ENCODE measurements around the gene OR2V2. TPM values are rescaled to one million over a fixed set of nuclear protein-coding genes. Genes with fewer than 3 reads are reported as not detected.

Gene OR2V2
- total RNA-seq (2022; extraction: Qiagen RNA extraction): not detected in 5 replicates

GRCh38 chr5:181146927-181147636 lies at the start of gene OR2V2:
Gene OR2V2 (plus strand): TSS chr5:181147586. CDS start chr5:181154943, 7,357 bp downstream.

GRCh38 chr5:181130832-181131496 lies 16.4 kb upstream of the OR2V2 start, which contains the start of gene OR2V1:
Gene OR2V1 (minus strand): TSS chr5:181131169. CDS start chr5:181125304, 5,865 bp downstream.

GRCh38 chr5:181204826-181205760 lies 57.7 kb downstream of the OR2V2 start, which contains the start of gene TRIM7:
Gene TRIM7 (minus strand): TSS chr5:181205196. CDS start chr5:181205110, 86 bp downstream.

Other genes starting within 250 kb of the OR2V2 start
- 0.06 TPM in 1 of 5 replicates, not detected in the others for gene BTNL8, start 248.4 kb upstream of the OR2V2 start, total RNA-seq (2022; extraction: Qiagen RNA extraction)
- gene BTNL3, start 158.7 kb upstream of the OR2V2 start, total RNA-seq (2022; extraction: Qiagen RNA extraction): not detected in 5 replicates
- gene BTNL9, start 107.3 kb upstream of the OR2V2 start, total RNA-seq (2022; extraction: Qiagen RNA extraction): 0.70 to 1.1 TPM (median 0.84 TPM) in 5 replicates
- gene OR2V1, start 16.4 kb upstream of the OR2V2 start, total RNA-seq (2022; extraction: Qiagen RNA extraction): not detected in 5 replicates
- gene TRIM7, start 57.6 kb downstream of the OR2V2 start, total RNA-seq (2022; extraction: Qiagen RNA extraction): 25.9 to 43.9 TPM (median 40.4 TPM) in 5 replicates
- 21.3 to 28.0 TPM (median 27.3 TPM) in 5 replicates for gene TRIM41, start 75.7 kb downstream of the OR2V2 start, total RNA-seq (2022; extraction: Qiagen RNA extraction)
- 3,364 to 3,884 TPM (median 3,410 TPM) in 5 replicates for gene RACK1, start 96.3 kb downstream of the OR2V2 start, total RNA-seq (2022; extraction: Qiagen RNA extraction)
- gene TRIM52, start 113.6 kb downstream of the OR2V2 start, total RNA-seq (2022; extraction: Qiagen RNA extraction): 5.2 to 7.2 TPM (median 5.5 TPM) in 5 replicates
- not detected in 5 replicates for gene OR4F3, start 219.7 kb downstream of the OR2V2 start, total RNA-seq (2022; extraction: Qiagen RNA extraction)

Data from A549 treated with AZD2906 at 1 μM for 4 hours (cell line).